GM21786 (cell line): ENCODE data around the gene ARID5B.
"Not testable (repeated sequence)": the region's sequence is repeated elsewhere in the genome, so short reads cannot be mapped to it uniquely, and the experiment has no call there.

Experiments
- ATAC-seq: cut with Tn5 transposase; IDR thresholded peaks from one replicate; pipeline ENCODE4 v1.9.1; 2021; ENCODE audit not compliant: unreplicated experiment

The ARID5B gene, protein sequence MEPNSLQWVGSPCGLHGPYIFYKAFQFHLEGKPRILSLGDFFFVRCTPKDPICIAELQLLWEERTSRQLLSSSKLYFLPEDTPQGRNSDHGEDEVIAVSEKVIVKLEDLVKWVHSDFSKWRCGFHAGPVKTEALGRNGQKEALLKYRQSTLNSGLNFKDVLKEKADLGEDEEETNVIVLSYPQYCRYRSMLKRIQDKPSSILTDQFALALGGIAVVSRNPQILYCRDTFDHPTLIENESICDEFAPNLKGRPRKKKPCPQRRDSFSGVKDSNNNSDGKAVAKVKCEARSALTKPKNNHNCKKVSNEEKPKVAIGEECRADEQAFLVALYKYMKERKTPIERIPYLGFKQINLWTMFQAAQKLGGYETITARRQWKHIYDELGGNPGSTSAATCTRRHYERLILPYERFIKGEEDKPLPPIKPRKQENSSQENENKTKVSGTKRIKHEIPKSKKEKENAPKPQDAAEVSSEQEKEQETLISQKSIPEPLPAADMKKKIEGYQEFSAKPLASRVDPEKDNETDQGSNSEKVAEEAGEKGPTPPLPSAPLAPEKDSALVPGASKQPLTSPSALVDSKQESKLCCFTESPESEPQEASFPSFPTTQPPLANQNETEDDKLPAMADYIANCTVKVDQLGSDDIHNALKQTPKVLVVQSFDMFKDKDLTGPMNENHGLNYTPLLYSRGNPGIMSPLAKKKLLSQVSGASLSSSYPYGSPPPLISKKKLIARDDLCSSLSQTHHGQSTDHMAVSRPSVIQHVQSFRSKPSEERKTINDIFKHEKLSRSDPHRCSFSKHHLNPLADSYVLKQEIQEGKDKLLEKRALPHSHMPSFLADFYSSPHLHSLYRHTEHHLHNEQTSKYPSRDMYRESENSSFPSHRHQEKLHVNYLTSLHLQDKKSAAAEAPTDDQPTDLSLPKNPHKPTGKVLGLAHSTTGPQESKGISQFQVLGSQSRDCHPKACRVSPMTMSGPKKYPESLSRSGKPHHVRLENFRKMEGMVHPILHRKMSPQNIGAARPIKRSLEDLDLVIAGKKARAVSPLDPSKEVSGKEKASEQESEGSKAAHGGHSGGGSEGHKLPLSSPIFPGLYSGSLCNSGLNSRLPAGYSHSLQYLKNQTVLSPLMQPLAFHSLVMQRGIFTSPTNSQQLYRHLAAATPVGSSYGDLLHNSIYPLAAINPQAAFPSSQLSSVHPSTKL

DNA sequence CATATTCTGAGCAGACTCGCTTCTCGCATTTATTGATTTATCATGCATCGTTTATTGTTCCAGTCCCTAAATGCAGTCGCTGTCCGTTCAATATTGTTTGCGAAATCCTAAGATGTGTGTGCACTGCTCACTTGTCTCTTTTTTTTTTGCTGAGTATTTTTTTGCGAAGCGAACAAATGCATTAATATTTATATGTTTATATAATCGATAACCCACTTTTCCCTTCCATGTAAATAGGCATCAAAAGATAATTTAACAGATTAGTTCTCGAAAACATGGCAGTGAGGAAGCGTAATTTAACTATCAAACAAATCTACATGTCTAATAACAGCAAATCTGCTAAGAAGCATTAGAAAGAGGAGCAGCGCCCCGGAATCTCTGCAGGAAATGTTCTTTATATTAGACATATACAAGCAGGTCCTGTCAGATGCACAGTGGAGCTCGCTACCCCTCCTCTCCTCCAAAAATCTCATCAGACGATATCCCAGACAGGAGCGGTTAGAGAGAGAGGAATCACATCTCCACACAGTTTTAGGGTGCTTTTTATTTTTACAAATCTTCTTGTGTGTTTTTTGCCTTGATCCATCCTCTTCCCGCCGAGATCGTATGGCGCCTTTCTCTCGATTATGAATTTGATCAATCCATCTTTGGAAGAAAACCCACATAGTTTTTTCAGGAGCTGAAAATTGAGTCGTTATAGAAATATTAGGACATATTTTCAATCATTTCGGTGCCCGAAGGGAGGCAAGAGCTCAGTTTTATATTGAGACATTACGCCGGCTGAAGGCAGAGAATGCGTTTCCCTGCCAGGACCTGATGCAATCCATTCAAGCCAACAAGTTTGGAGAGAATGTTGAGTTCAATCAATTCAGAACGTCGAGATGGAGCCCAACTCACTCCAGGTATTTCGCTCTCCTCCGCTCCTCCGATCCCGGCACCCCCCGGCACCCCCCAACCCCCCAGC lies at the start of gene ARID5B:
Gene ARID5B, plus strand, starts transcription at position 871 of the 964 bp plus-strand sequence. Its CDS starts 11 bp downstream, at position 882.
- no peak for ATAC-seq

- ATAC-seq, result no peak
These were observed 49.2 kb upstream of the ARID5B start for GRCh38 chr10:61852261-61852660.

- ATAC-seq, result no peak
These were observed 45.7 kb upstream of the ARID5B start for GRCh38 chr10:61855771-61856170.

DNA sequence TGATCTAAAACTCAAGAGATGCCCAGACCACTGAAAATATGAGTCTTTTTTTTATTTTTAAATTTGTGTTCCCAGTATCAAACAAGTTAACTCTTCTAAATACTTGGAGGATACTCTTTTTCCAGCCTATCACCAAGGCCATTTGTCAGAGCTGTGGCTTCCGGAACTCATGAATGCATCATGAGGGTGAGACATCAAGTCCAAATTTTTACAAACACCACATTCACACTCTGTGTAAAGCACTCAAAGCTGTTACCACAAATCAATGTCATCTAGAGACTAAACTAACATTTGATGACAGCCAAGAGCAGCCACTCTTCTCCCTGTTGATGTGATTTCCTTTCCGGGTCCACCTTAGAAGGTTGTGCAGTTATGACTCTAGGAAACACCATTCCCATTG lies 43.8 kb upstream of the ARID5B start:
- no peak for ATAC-seq

- ATAC-seq, result no peak
These were observed 41.7 kb upstream of the ARID5B start for GRCh38 chr10:61859786-61860185.

- ATAC-seq, result no peak
These were observed 40.3 kb upstream of the ARID5B start for GRCh38 chr10:61860964-61861758.

- no peak for ATAC-seq
These were observed 37.5 kb upstream of the ARID5B start for GRCh38 chr10:61863981-61864380.

- ATAC-seq, result no peak
These were observed 34.7 kb upstream of the ARID5B start for GRCh38 chr10:61866700-61867368.

GRCh38 chr10:61867374-61867773 lies 34.1 kb upstream of the ARID5B start:
- not testable (repeated sequence) for ATAC-seq

GRCh38 chr10:61867817-61868216 lies 33.7 kb upstream of the ARID5B start:
- not testable (repeated sequence) for ATAC-seq

GRCh38 chr10:61869041-61869675 lies 32.3 kb upstream of the ARID5B start:
- ATAC-seq, result no peak

DNA sequence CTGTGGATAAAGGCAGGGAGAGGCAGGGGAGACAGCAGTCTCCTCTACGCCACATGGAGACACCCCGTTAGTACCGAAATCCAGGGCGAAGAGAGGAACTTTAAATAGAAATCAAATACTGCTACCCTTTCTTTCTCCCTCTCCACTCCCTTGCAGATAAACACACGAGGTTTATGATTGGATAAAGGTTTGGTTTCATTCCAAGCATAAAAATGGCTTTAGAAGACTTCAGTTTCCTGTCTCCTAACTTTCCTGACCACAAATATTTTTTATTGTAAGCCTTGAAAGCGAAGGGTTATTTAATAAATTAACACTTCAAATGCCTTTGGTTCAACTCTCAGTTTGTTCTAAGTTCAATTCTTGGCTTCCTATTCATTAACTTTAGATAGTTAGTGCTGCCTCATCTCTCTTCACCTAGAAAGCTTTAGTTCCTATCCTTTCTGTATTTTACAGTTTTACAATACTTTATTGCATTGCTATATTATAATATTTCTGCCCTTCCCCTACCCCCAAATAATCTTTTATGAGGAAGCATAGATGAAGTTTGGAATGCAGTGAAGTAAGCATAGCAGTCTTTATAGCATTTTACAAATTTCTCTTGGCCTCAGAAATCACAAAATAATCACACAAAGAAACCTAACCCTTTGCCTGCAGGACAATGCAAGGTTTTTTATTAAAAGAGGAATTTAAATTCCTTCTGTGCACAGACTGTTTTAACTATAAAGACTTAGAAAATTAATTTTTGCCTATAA lies 31.5 kb upstream of the ARID5B start:
- ATAC-seq, result no peak

DNA sequence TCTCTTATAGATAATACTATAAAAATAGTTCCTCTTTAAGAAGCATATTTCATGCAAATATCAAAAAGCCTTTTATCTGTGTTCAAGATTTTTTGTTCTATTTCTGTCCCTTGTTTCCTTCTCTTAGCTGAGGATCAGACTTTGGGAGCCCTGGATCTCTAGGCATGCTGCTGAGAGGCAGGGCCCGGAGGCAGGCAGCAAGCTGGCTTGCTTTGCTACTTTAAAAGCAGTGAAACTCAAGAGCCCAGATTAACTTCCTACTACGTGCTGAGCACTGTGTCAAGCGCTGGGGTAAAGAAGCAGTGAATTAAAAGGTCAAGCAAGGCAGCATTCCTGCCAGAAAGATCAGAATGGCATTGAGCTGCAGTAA lies 31.0 kb upstream of the ARID5B start:
- ATAC-seq, result no peak

DNA sequence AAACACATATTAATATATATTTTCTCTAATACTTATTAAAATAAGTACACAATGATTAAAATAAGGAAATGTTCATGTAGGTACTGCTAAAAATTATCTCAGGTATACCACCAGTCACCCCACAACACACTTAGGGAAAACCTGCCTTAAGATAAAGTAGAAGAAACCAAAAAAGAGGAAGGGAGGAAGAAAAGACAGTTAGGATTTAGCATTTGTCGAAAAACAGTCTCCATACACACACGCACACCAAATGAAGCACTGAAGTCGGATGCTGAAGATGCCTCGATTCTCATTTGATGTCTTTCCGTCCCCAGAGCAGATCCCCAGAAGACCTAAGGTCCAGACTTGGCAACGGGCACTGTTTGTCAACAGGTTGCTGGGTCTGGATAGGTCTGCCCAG lies 30.0 kb upstream of the ARID5B start:
- no peak for ATAC-seq

DNA sequence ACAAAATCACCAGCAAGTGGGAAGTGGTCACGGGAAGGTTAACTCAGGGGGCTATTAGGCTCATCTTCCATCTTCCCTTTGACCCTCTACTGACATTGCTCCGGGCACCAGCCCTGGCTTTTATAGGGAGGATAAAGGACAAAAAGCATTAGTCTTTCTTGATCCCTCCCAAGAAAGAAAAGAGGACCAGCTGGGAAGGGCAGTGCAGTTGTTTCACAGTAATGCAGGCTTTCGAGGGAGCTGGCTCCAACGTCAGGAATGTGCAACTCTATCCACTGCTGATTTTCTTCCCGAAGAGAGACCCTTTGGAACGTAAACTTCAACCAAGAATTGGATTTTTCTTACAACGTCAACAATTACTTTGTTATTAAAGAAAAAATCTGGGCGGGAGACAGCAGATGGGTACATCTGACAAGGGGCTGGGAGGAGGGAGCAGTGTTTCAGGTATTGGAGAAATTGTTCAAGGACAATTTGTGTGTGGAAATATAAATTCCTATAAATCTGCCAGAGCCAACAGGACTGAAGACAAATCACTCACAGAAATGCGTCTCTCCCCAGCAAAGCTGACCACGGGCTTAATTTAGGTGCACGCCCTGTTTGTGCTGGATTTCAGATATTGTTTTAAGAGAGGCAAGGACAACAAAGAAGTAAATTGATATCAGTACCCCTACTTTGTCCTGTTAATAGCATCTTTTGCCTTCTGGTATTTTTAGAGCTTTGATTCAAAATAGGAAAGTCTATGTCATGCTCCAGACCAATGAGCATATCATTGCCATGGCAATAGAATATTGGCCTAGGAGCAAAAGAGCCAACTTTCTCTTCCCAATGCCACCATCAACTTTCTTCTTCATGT lies 23.4 kb upstream of the ARID5B start:
- no peak for ATAC-seq

DNA sequence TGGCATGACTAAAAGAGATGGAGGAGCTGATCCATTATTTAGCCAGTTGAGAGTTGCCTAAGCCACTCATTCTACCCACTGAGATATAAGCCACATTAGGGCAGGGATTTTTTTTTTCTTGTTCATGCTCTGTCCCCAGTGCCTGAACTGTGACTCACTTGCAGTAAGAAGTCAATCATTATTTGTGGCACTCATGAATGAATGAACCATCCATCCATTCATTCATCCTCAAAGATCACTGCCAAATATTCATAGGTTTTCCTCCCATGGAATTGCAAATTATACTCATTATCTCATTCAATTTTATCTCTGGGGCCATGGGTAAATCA lies 22.8 kb upstream of the ARID5B start:
- no peak for ATAC-seq
